Type B pancreatic cell (in vitro differentiated cells): Measurements from ENCODE around the gene TMEM255B. TPM values are rescaled to one million over a fixed set of nuclear protein-coding genes. Genes with fewer than 3 reads are reported as not detected.

ENCODE experiments used
- DNase-seq: peaks from one replicate; pipeline ENCODE4 v3.0.0; 2021; ENCODE audit warnings: mixed read lengths; ENCODE audit not compliant: unreplicated experiment; ENCODE audit errors: extremely low spot score
- H3K27ac Mint-ChIP-seq: 2 replicates; pipeline ENCODE4 v1.8.0; 2021; ENCODE audit warnings: mild to moderate bottlenecking, mixed read lengths
- H3K27me3 Mint-ChIP-seq: 2 replicates; pipeline ENCODE4 v1.8.0; 2021; ENCODE audit warnings: mixed read lengths
- H3K36me3 Mint-ChIP-seq: 2 replicates; pipeline ENCODE4 v1.8.0; 2021; ENCODE audit warnings: mixed read lengths
- H3K4me1 Mint-ChIP-seq: one replicate; pipeline ENCODE4 v1.8.0; 2021; ENCODE audit warnings: mixed read lengths; ENCODE audit not compliant: unreplicated experiment
- H3K4me3 Mint-ChIP-seq: 2 replicates; pipeline ENCODE4 v1.8.0; 2021; ENCODE audit warnings: mild to moderate bottlenecking, mixed read lengths
- H3K9me3 Mint-ChIP-seq: 2 replicates; pipeline ENCODE4 v1.8.0; 2021; ENCODE audit warnings: mixed read lengths
- total RNA-seq: library from RNA; stranded (reverse); gene quantifications from 2 replicates; pipeline ENCODE4 v1.2.1, GENCODE V29; 2021; ENCODE audit warnings: low replicate concordance
- TF ChIP-seq, protein P1 (sequence below): fragments of 200-600 bp; sonication (generic); conservative IDR thresholded peaks from 2 replicates; pipeline ENCODE4 v1.5.0; 2021; ENCODE audit warnings: antibody characterized with exemption, mild to moderate bottlenecking

The TMEM255B gene
- total RNA-seq, 1 donor from 2014 or later = 0.92 TPM

DNA sequence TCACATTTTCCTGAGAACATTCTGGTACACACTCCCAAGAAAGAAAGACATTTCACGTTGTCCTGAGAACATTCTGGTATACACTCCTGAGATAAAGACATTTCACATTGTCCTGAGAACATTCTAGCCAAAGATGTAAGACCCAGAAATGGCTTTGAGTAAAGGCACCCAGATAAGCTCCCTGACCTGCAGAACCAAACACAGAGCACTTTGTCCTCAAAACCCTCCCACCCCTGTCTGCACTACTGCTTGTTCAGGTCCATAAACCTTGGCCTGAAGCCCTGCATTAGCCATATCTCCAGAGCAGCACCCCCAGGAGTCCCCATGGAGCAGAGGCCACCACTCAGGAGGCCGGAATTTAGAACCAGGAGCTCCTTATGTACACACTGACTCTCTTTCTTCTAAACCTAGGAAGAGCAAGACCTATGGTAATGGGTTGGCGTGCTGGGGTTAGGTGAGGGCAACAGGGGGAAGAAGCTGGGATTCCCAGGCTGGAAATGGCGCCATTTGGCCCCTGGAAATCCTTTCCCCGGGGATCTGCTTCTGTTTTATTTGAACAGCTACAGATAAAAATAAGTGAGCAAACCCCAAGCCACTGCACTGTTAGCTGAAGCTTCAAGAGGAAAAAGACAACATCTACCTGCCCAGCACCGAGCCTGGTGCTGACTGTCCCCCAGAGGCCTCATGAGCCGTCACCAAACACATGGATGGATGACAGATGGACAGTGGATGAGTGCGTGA, 91.1 kb downstream of the TMEM255B start:
- Mint-ChIP-seq H3K4me1 (peaks cover 8% of the 10 kb centered on the region), H3K36me3 (no peaks in the 10 kb centered on the region), H3K4me3 (no peak overlapping the region), H3K9me3 (no peaks in the 10 kb centered on the region), H3K27ac (no peak overlapping the region), H3K27me3 (no peaks in the 10 kb centered on the region)
- DNase-seq = peak; percentile 29
- TF ChIP-seq, protein P1, sequence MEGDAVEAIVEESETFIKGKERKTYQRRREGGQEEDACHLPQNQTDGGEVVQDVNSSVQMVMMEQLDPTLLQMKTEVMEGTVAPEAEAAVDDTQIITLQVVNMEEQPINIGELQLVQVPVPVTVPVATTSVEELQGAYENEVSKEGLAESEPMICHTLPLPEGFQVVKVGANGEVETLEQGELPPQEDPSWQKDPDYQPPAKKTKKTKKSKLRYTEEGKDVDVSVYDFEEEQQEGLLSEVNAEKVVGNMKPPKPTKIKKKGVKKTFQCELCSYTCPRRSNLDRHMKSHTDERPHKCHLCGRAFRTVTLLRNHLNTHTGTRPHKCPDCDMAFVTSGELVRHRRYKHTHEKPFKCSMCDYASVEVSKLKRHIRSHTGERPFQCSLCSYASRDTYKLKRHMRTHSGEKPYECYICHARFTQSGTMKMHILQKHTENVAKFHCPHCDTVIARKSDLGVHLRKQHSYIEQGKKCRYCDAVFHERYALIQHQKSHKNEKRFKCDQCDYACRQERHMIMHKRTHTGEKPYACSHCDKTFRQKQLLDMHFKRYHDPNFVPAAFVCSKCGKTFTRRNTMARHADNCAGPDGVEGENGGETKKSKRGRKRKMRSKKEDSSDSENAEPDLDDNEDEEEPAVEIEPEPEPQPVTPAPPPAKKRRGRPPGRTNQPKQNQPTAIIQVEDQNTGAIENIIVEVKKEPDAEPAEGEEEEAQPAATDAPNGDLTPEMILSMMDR = no peak

GRCh38 chr13:113850722-113851479, 91.9 kb downstream of the TMEM255B start:
- no peaks in the 10 kb centered on the region for H3K9me3 Mint-ChIP-seq
- no peaks in the 10 kb centered on the region for H3K36me3 Mint-ChIP-seq
- TF ChIP-seq, protein P1 = no peak
- H3K4me1 Mint-ChIP-seq = peaks cover 8% of the 10 kb centered on the region
- no peak overlapping the region for H3K4me3 Mint-ChIP-seq
- no peak overlapping the region for H3K27ac Mint-ChIP-seq
- H3K27me3 Mint-ChIP-seq = no peaks in the 10 kb centered on the region
- DNase-seq = no peak

DNA sequence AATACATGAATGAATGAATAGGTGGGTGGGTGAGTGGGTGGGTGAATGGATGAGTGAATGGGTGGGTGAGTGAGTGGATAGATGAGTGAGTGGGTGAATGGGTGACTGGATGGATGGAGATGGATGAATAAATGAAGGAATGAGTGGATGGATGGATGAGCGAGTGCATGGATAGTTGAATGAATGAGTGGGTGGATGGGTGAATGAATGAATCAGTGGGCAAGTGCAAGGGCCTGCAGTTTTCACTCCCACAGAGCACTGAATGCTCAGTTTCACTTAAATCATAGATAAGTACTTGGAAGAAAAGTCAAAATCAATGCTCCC, 92.4 kb downstream of the TMEM255B start:
- H3K27ac Mint-ChIP-seq = no peak overlapping the region
- H3K4me1 Mint-ChIP-seq = peaks cover 8% of the 10 kb centered on the region
- no peaks in the 10 kb centered on the region for H3K36me3 Mint-ChIP-seq
- H3K27me3 Mint-ChIP-seq = no peaks in the 10 kb centered on the region
- TF ChIP-seq, protein P1 = no peak
- DNase-seq = no peak
- no peaks in the 10 kb centered on the region for H3K9me3 Mint-ChIP-seq
- H3K4me3 Mint-ChIP-seq = no peak overlapping the region

- no peaks in the 10 kb centered on the region for H3K36me3 Mint-ChIP-seq
- no peak overlapping the region for H3K4me3 Mint-ChIP-seq
- DNase-seq = peak; percentile 57
- no peaks in the 10 kb centered on the region for H3K9me3 Mint-ChIP-seq
- TF ChIP-seq, protein P1 = no peak
- H3K27me3 Mint-ChIP-seq = no peaks in the 10 kb centered on the region
- H3K27ac Mint-ChIP-seq = no peak overlapping the region
- peaks cover 8% of the 10 kb centered on the region for H3K4me1 Mint-ChIP-seq
Observed at GRCh38 chr13:113851826-113852535, 93.0 kb downstream of the TMEM255B start.

DNA sequence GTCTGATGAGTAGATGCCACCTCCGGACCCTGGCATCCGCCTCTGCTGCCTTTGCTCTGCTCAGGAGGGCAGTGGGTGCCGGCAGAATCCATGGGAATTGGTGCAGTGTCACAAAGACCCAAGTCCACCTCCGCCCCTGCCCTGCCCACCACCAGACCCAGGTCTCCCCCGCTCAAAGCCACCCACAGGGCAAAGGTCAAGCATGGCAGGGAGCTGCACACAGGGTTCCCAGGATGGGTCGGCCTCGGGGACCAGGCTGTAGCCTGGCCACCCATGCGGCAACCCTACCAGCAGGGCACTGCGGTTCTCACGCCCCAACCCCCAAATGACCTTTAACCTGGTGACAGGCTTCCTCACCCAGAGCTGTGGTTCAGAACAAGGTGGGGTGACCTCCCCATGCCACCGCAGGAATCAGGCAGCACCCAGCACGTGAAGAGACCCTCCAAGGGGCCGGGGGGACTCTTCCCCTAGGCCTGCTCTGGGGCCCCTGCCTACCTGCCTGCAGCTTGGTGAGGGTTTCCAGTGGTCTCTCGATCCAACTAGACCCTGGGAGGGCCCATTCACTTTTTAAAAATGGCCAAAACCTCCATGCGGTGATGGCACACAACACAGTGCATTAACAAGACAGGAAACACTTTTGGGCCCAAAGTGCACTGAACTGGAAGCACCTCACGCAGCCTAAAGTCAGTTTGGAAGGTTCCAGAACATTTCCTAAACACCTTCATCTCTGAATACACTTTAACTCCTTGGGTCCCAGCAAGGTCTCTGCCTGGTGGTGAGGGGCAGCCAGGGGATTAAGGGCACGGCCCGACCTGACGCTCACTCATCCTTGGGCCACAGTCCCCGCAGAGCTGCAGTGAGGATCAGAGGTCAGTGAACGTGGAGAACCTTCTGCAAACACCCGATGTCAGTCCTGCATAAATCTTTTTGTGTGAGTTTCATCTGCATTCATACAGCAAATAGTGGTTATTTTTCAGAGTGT, 93.8 kb downstream of the TMEM255B start:
- TF ChIP-seq, protein P1 = no peak
- DNase-seq = peak; percentile 62
- Mint-ChIP-seq H3K27me3 (no peaks in the 10 kb centered on the region), H3K36me3 (no peaks in the 10 kb centered on the region), H3K27ac (peak overlapping the region; percentile 58), H3K9me3 (no peaks in the 10 kb centered on the region), H3K4me1 (peaks cover 8% of the 10 kb centered on the region), H3K4me3 (no peak overlapping the region)
